ENCODE data around the gene DDX17.

DNA sequence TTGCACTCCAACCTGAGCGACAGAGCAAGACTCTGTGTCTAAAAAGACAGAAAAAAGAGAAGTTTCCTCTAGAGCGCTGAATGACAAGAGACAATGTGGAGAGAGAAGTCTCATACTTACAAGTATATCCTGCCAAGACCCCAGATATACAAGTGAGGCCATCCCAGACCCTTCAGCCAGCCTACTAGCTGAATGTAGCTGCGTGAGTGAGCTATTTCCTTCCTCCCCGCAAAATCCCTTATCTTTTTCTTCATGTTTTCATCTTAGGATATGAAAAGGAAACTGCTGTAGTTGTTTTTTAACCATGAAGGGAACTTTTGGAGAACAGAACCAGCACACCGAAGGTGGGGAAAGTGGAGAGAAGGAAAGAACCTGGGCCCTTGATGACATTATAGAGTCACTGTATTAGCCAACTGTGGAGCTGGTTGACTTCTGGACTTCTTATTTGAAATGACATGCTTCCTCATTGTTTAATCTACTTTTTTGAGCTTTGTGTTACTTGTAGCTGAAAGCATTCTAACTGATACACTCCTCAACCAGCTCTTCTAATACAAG, 4.4 kb upstream of the DDX17 start:
- TF ChIP-seq E2F6 (IDR thresholded peaks at IDR 0.05; ENCODE audit: borderline replicate concordance in 1 of 2, extremely low read depth in 1 of 2, insufficient read depth in 1 of 2, insufficient read length in 1 of 2, low read depth in 1 of 2, low read length in 1 of 2, poor library complexity in 1 of 2, severe bottlenecking in 1 of 2), result no peak
- no peak for TF ChIP-seq GABPA (tag; conservative IDR thresholded peaks at IDR 0.05; ENCODE audit: low read depth)
- TF ChIP-seq THAP12 (CRISPR knock-in tag; IDR thresholded peaks at IDR 0.05), result no peak
- TF ChIP-seq ZNF121 (CRISPR knock-in tag; conservative IDR thresholded peaks at IDR 0.05), result no peak
- TF ChIP-seq ZNF124 (CRISPR knock-in tag; IDR thresholded peaks at IDR 0.05), result no peak
- TF ChIP-seq CTCF (IDR thresholded peaks at IDR 0.05 in 2 of 3, conservative IDR thresholded peaks at IDR 0.05 in 1 of 3; ENCODE audit: insufficient read depth in 2 of 3, low read depth in 1 of 3, low read length in 3 of 3), result no peak
- TF ChIP-seq POLR3A (IDR thresholded peaks at IDR 0.05; ENCODE audit: borderline replicate concordance, extremely low read depth, insufficient read depth, insufficient read length), result no peak
- TF ChIP-seq CHD2 (IDR thresholded peaks at IDR 0.05; ENCODE audit: low read depth, low read length), result no peak
- no peak for TF ChIP-seq ZBTB33 (CRISPR knock-in tag; IDR thresholded peaks at IDR 0.05)
- no peak for TF ChIP-seq POLR2AphosphoS5 (IDR thresholded peaks at IDR 0.05; ENCODE audit: control insufficient read depth, insufficient read depth, low read depth, low read length)
- no peak for TF ChIP-seq EP300 (IDR thresholded peaks at IDR 0.05; ENCODE audit: low read length)
- no peak for TF ChIP-seq MCM3 (IDR thresholded peaks at IDR 0.05)
- no peak for TF ChIP-seq ZNF184 (CRISPR knock-in tag; IDR thresholded peaks at IDR 0.05)
